Gastroesophageal sphincter (tissue), 3 donors: ENCODE results near the gene DTD2.

ENCODE experiments used
- EP300 ChIP-seq: sonication (generic); formaldehyde crosslinking; IDR thresholded peaks from one replicate; pipeline ENCODE4 v1.6.1; 2017; ENCODE audit warnings: antibody characterized with exemption, mild to moderate bottlenecking
- POLR2A ChIP-seq, 2 donors: fragments of 450-650 bp; IDR thresholded peaks; one replicate each; pipeline ENCODE4 v1.6.1; 2017; ENCODE audit warnings: antibody characterized with exemption in 2 of 2, mild to moderate bottlenecking in 2 of 2, moderate library complexity in 1 of 2
- POLR2AphosphoS5 ChIP-seq: sonication (generic); formaldehyde crosslinking; IDR thresholded peaks from one replicate; pipeline ENCODE4 v1.6.1; 2017; ENCODE audit warnings: antibody characterized with exemption
- TF ChIP-seq, protein P1 (sequence below), 4 experiments: fragments of 200-600 bp in 2 of 4; fragments of 450-650 bp in 2 of 4; sonication (generic) in 1 of 4; IDR thresholded peaks; one replicate each; pipeline ENCODE4 v1.5.1; 2017 to 2019; ENCODE audit warnings: antibody characterized with exemption in 4 of 4, mild to moderate bottlenecking in 2 of 4, moderate library complexity in 2 of 4

- TF ChIP-seq, protein P1, sequence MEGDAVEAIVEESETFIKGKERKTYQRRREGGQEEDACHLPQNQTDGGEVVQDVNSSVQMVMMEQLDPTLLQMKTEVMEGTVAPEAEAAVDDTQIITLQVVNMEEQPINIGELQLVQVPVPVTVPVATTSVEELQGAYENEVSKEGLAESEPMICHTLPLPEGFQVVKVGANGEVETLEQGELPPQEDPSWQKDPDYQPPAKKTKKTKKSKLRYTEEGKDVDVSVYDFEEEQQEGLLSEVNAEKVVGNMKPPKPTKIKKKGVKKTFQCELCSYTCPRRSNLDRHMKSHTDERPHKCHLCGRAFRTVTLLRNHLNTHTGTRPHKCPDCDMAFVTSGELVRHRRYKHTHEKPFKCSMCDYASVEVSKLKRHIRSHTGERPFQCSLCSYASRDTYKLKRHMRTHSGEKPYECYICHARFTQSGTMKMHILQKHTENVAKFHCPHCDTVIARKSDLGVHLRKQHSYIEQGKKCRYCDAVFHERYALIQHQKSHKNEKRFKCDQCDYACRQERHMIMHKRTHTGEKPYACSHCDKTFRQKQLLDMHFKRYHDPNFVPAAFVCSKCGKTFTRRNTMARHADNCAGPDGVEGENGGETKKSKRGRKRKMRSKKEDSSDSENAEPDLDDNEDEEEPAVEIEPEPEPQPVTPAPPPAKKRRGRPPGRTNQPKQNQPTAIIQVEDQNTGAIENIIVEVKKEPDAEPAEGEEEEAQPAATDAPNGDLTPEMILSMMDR (IDR thresholded peaks at IDR 0.05), result no peak
- TF ChIP-seq POLR2A (IDR thresholded peaks at IDR 0.05), result no peak
- no peak for TF ChIP-seq EP300
- TF ChIP-seq POLR2AphosphoS5, result no peak
Measured at GRCh38 chr14:31445703-31446102, 11.6 kb downstream of the DTD2 start.
